OCI-LY3 (cell line): ENCODE data around the gene HOXC13.

Experiments
- H2AFZ ChIP-seq: fragments of 200-600, 300-600 bp; shearing (Covaris generic); 2 replicates; pipeline ENCODE4 v1.6.0; 2014; ENCODE audit warnings: antibody characterized with exemption, low read depth, low read length
- H3K27ac ChIP-seq: fragments of 200-600, 300-600 bp; sonication (generic); 2 replicates; pipeline ENCODE4 v1.5.1; 2014; ENCODE audit warnings: mild to moderate bottlenecking, low read length, moderate library complexity, mixed read lengths
- H3K27me3 ChIP-seq: fragments of 200-600, 300-600 bp; sonication (generic); 2 replicates; pipeline ENCODE4 v1.6.1; 2014; ENCODE audit warnings: low read depth, low read length, mixed read lengths
- H3K36me3 ChIP-seq: fragments of 200-600, 300-600 bp; sonication (generic); replicated peaks from 2 replicates; pipeline ENCODE3; 2014; ENCODE audit warnings: low read depth, low read length, mixed read lengths
- H3K4me1 ChIP-seq: fragments of 300-600, 200-600 bp; sonication (generic); 2 replicates; pipeline ENCODE4 v1.6.1; 2014; ENCODE audit warnings: low read length, mixed read lengths
- H3K4me2 ChIP-seq: fragments of 200-600, 300-600 bp; sonication (generic); 2 replicates; pipeline ENCODE4 v1.6.1; 2014; ENCODE audit warnings: low read length, mixed read lengths
- H3K4me3 ChIP-seq: fragments of 300-600, 200-600 bp; sonication (generic); 2 replicates; pipeline ENCODE4 v1.5.1; 2014; ENCODE audit warnings: antibody characterized with exemption, mild to moderate bottlenecking, low read length, moderate library complexity
- H3K79me2 ChIP-seq: fragments of 300-600, 200-600 bp; shearing (Covaris generic); 2 replicates; pipeline ENCODE4 v1.6.1; 2014; ENCODE audit warnings: mild to moderate bottlenecking, low read length, mixed read lengths
- H3K9ac ChIP-seq: fragments of 300-600, 200-600 bp; shearing (Covaris generic); 2 replicates; pipeline ENCODE4 v1.6.0; 2014; ENCODE audit warnings: mild to moderate bottlenecking, low read length, moderate library complexity
- H3K9me3 ChIP-seq: fragments of 200-600, 300-600 bp; shearing (Covaris generic); 2 replicates; pipeline ENCODE4 v1.6.1; 2014; ENCODE audit warnings: low read length, mixed read lengths; ENCODE audit not compliant: insufficient read depth
- H4K20me1 ChIP-seq: fragments of 200-600, 300-600 bp; sonication (generic); 2 replicates; pipeline ENCODE4 v1.6.1; 2016; ENCODE audit warnings: low read length, mixed read lengths; ENCODE audit not compliant: insufficient read depth
- CTCF ChIP-seq: fragments of 200-600, 300-600 bp; sonication (generic); IDR thresholded peaks from 2 replicates; pipeline ENCODE4 v1.5.1; 2014; ENCODE audit warnings: antibody characterized with exemption, low read length, low read depth
- EZH2phosphoT487 ChIP-seq: fragments of 200-600 bp; shearing (Covaris generic); IDR thresholded peaks from 2 replicates; pipeline ENCODE4 v1.6.1; 2018; ENCODE audit warnings: antibody characterized with exemption, mixed run types, low read depth

Gene HOXC13

GRCh38 chr12:53963434-53964314 is 25.0 kb downstream of the HOXC13 start:
- Histone ChIP-seq H2AFZ (no peak overlapping the region), H3K27me3 (peaks cover 11% of the 10 kb centered on the region), H4K20me1 (no peaks in the 10 kb centered on the region), H3K4me1 (peaks cover 3% of the 10 kb centered on the region; the same call in 1 of the 2 replicates), H3K79me2 (no peaks in the 10 kb centered on the region), H3K27ac (no peak overlapping the region), H3K36me3 (no peaks in the 10 kb centered on the region), H3K9ac (no peak overlapping the region), H3K9me3 (no peaks in the 10 kb centered on the region), H3K4me3 (no peak overlapping the region), H3K4me2 (0 out of 2 replicates have a peak overlapping the region, but pooled peaks have one; percentile 18)
- TF ChIP-seq EZH2phosphoT487 (no peak), CTCF (no peak)

- Histone ChIP-seq H3K36me3 (no peaks in the 10 kb centered on the region), H3K9me3 (no peaks in the 10 kb centered on the region), H3K4me3 (no peak overlapping the region), H3K9ac (no peak overlapping the region), H4K20me1 (no peaks in the 10 kb centered on the region), H2AFZ (no peak overlapping the region), H3K4me1 (peaks cover 3% of the 10 kb centered on the region; the same call in 1 of the 2 replicates), H3K27me3 (peaks cover 16% of the 10 kb centered on the region), H3K4me2 (0 out of 2 replicates have a peak overlapping the region, but pooled peaks have one; percentile 18), H3K27ac (no peak overlapping the region), H3K79me2 (no peaks in the 10 kb centered on the region)
- no peak for TF ChIP-seq CTCF
- TF ChIP-seq EZH2phosphoT487 = no peak
Observed at GRCh38 chr12:53964315-53964713, 25.7 kb downstream of the HOXC13 start.

- Histone ChIP-seq H2AFZ (no peak overlapping the region; the same call in 1 of the 2 replicates), H3K79me2 (no peaks in the 10 kb centered on the region), H3K4me1 (peaks cover 3% of the 10 kb centered on the region; the same call in 1 of the 2 replicates), H3K9ac (no peak overlapping the region), H3K27ac (no peak overlapping the region), H3K27me3 (peaks cover 25% of the 10 kb centered on the region), H3K4me2 (peak overlapping the region; percentile 47), H3K4me3 (peak overlapping the region; percentile 40), H3K36me3 (no peaks in the 10 kb centered on the region), H3K9me3 (no peaks in the 10 kb centered on the region), H4K20me1 (no peaks in the 10 kb centered on the region)
- TF ChIP-seq CTCF (no peak), EZH2phosphoT487 (no peak)
Observed at GRCh38 chr12:53965281-53966084, 26.9 kb downstream of the HOXC13 start.

GRCh38 chr12:53966085-53966384 is 27.4 kb downstream of the HOXC13 start:
- Histone ChIP-seq H4K20me1 (no peaks in the 10 kb centered on the region), H3K9ac (no peak overlapping the region), H3K36me3 (no peaks in the 10 kb centered on the region), H3K9me3 (no peaks in the 10 kb centered on the region), H2AFZ (no peak overlapping the region; the same call in 1 of the 2 replicates), H3K79me2 (no peaks in the 10 kb centered on the region), H3K27me3 (peaks cover 28% of the 10 kb centered on the region), H3K4me3 (peak overlapping the region; percentile 40), H3K4me1 (peaks cover 3% of the 10 kb centered on the region; the same call in 1 of the 2 replicates), H3K27ac (no peak overlapping the region), H3K4me2 (peak overlapping the region; percentile 47)
- TF ChIP-seq EZH2phosphoT487 (no peak), CTCF (no peak)
